Measurements from ENCODE around the gene SERPINI1. TPM values are rescaled to one million over a fixed set of nuclear protein-coding genes. Genes with fewer than 3 reads are reported as not detected.

The SERPINI1 gene
- total and polyA plus RNA-seq, 9 of the 15 experiments (the other 6 are each of a cell fraction or from before 2014, with no cell fraction given): 1.6 to 9.9 (median 3.5) TPM

GRCh38 chr3:167735233-167736138 is at the start of gene SERPINI1 (continued):
- TF ChIP-seq CTCFL (IDR thresholded peaks at IDR 0.05; ENCODE audit: borderline replicate concordance, insufficient read depth, low read depth, low read length, poor library complexity, severe bottlenecking) (no peak), ARID2 (IDR thresholded peaks at IDR 0.05) (0 out of 2 replicates have a peak, but pooled peaks have one; percentile 26), CSDE1 (IDR thresholded peaks at IDR 0.05) (no peak), ZBTB43 (CRISPR knock-in tag; IDR thresholded peaks at IDR 0.05) (no peak), EHMT2 (IDR thresholded peaks at IDR 0.05) (no peak), HDAC2 (IDR thresholded peaks at IDR 0.05) (no peak; the same call in 1 of the 2 replicates), KLF13 (tag; IDR thresholded peaks at IDR 0.05; ENCODE audit: borderline replicate concordance, low read depth) (no peak), ZNF717 (CRISPR knock-in tag; IDR thresholded peaks at IDR 0.05) (no peak), ETS1 (conservative IDR thresholded peaks at IDR 0.05; ENCODE audit: control insufficient read depth, low read depth, low read length) (no peak; the same call in 1 of the 2 replicates), ZBED1 (IDR thresholded peaks at IDR 0.05) (no peak), ZNF280A (IDR thresholded peaks at IDR 0.05; ENCODE audit: low read depth, partially characterized antibody) (no peak), ZNF778 (CRISPR knock-in tag; IDR thresholded peaks at IDR 0.05) (no peak), KDM1A (IDR thresholded peaks at IDR 0.05) (no peak), ZBTB26 (CRISPR knock-in tag; IDR thresholded peaks at IDR 0.05) (peak; percentile 38; the same call in 1 of the 2 replicates), EP400 (IDR thresholded peaks at IDR 0.05) (no peak), NFYB (IDR thresholded peaks at IDR 0.05; ENCODE audit: extremely low read depth, insufficient read length) (no peak), ZNF639 (CRISPR knock-in tag; conservative IDR thresholded peaks at IDR 0.05 in 1 of 2, IDR thresholded peaks at IDR 0.05 in 1 of 2) (no peak)

Measured in K562 (cell line).